Activated T-cell treated with anti-CD3 and anti-CD28 coated beads, Interleukin-2, amount 50 U/mL, for 4 hours (primary cell): ENCODE measurements around the gene SCGB1D4. TPM values are rescaled to one million over a fixed set of nuclear protein-coding genes. Genes with fewer than 3 reads are reported as not detected.
"Not testable (repeated sequence)": the region's sequence is repeated elsewhere in the genome, so short reads cannot be mapped to it uniquely, and the experiment has no call there.

Experiments
- ATAC-seq, 2 donors: fragments of 200-7000 bp; cut with Tn5 transposase; one replicate each; pipeline ENCODE4 v1.10.0; 2021
- DNase-seq: peaks from one replicate; pipeline ENCODE4 v3.0.0-alpha.2; 2020
- H3K27me3 Mint-ChIP-seq: one replicate; pipeline ENCODE4 v1.8.0; 2021; ENCODE audit warnings: low read depth, mixed read lengths
- H3K36me3 Mint-ChIP-seq: one replicate; pipeline ENCODE4 v1.8.0; 2022; ENCODE audit warnings: mixed read lengths; ENCODE audit not compliant: insufficient read depth
- H3K4me1 Mint-ChIP-seq: one replicate; pipeline ENCODE4 v1.8.0; 2021; ENCODE audit warnings: low read depth, mixed read lengths
- H3K4me3 Mint-ChIP-seq: one replicate; pipeline ENCODE4 v1.8.0; 2021; ENCODE audit warnings: mild to moderate bottlenecking, moderate library complexity, mixed read lengths
- H3K9me3 Mint-ChIP-seq: one replicate; pipeline ENCODE4 v1.8.0; 2021; ENCODE audit warnings: mixed read lengths
- total RNA-seq, 3 donors: library from RNA; stranded (reverse); gene quantifications; one replicate each; pipeline ENCODE4 v1.2.1, GENCODE V29; 2021

SCGB1D4 gene, protein sequence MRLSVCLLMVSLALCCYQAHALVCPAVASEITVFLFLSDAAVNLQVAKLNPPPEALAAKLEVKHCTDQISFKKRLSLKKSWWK
- not detected for total RNA-seq

- Mint-ChIP-seq H3K4me3 (no peak within 1 kb of the TSS), H3K36me3 (no peaks in the 10 kb centered on the region), H3K9me3 (no peaks in the 10 kb centered on the region), H3K27me3 (peaks cover 36% of the 10 kb centered on the region), H3K4me1 (no peaks in the 10 kb centered on the region)
- DNase-seq, result no peak
- no peak for ATAC-seq
Observed at GRCh38 chr11:62298975-62299374, at the start of gene SCGB1D4. TSS of gene SCGB1D4 (minus strand) at chr11:62299075. CDS start at chr11:62299010, 65 bp downstream.

- no peak for ATAC-seq
- no peaks in the 10 kb centered on the region for H3K9me3 Mint-ChIP-seq
- no peaks in the 10 kb centered on the region for H3K36me3 Mint-ChIP-seq
- H3K4me1 Mint-ChIP-seq, result no peaks in the 10 kb centered on the region
- H3K27me3 Mint-ChIP-seq, result no peaks in the 10 kb centered on the region
- no peak overlapping the region for H3K4me3 Mint-ChIP-seq
- DNase-seq, result no peak
Observed at GRCh38 chr11:62345861-62346260, 47.0 kb upstream of the SCGB1D4 start.

DNA sequence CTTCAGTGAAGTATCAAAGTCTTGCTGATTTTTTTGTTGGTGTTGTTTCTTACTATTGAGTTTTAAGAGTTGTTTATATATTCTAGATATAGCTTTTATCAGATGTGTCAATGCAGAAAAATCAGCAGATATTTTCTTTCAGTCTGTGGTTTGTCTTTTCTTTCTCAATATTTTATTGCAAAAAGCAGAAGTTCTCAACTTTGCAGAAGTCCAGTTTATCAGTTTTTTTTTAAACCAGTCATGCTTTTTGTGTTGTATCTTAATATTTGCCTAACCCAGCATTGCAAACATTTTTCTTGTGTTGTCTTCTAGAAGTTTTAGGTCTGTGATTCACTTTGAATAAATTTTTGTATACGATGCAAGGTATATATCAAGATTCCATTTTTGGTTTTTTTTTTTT lies 45.3 kb upstream of the SCGB1D4 start:
- no peak for DNase-seq
- Mint-ChIP-seq H3K27me3 (no peaks in the 10 kb centered on the region), H3K9me3 (no peaks in the 10 kb centered on the region), H3K4me3 (no peak overlapping the region), H3K36me3 (no peaks in the 10 kb centered on the region), H3K4me1 (peaks cover 3% of the 10 kb centered on the region)
- no peak for ATAC-seq

GRCh38 chr11:62343646-62344190 lies 44.8 kb upstream of the SCGB1D4 start:
- H3K27me3 Mint-ChIP-seq, H3K4me1 Mint-ChIP-seq, H3K36me3 Mint-ChIP-seq, ATAC-seq, H3K9me3 Mint-ChIP-seq, DNase-seq, H3K4me3 Mint-ChIP-seq: not testable (repeated sequence)

DNA sequence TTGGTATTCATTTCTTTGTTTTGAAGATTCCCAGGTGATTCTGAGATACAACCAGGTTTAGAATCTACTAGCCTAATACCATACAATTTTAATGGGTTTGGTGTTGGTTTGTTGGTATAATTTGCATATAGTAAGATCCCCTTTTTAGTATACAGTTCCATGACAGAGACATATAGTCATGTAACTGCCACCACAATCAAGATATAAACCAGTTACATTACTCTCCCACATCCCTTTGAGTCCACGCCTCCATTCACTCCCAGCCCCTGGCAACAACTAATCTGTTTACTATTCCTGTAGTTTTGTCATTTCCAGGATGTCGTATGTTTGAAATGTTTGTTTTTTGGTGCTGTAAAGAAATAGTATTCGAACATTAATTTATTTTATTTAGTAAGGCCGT lies 42.7 kb upstream of the SCGB1D4 start:
- ATAC-seq, result no peak
- DNase-seq, result no peak
- Mint-ChIP-seq H3K36me3 (no peaks in the 10 kb centered on the region), H3K4me1 (peaks cover 8% of the 10 kb centered on the region), H3K27me3 (peaks cover 4% of the 10 kb centered on the region), H3K9me3 (no peaks in the 10 kb centered on the region), H3K4me3 (no peak overlapping the region)

DNA sequence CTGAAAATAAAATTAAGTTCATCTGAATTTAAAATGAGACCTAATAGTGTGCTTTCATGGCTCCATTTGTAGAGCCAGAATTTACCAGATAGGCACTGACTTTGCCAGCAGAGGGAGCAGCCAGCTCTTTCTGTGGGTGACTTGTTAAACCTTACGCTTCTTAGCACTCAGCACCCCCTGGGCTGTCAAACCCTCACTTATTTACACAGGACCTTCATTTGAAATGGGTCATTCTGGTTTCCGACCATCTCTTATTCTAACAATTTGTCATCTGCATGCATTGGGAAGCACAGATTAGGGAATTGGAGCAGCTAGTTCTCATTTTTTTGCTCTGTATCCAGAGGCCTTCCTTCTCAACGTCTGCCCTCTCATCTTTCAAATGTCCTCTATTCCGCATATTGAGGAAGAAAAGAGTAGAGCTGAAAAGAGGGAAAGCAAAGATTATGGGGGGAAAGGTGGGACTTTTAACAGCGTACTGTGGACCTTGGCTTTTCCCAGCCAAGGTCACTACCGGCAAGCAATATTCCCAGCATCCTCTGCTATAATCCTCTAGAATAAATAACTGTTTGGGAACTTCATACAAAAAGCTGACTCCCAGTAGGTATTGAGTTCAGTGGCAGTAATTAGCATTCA lies 41.5 kb upstream of the SCGB1D4 start:
- peaks cover 13% of the 10 kb centered on the region for H3K27me3 Mint-ChIP-seq
- ATAC-seq (peak; percentile 32 to 47), DNase-seq (peak; percentile 34)
- H3K9me3 Mint-ChIP-seq, result no peaks in the 10 kb centered on the region
- peaks cover 11% of the 10 kb centered on the region for H3K4me1 Mint-ChIP-seq
- no peaks in the 10 kb centered on the region for H3K36me3 Mint-ChIP-seq
- H3K4me3 Mint-ChIP-seq, result no peak overlapping the region

- H3K4me3 Mint-ChIP-seq, result peak overlapping the region; percentile 82
- H3K27me3 Mint-ChIP-seq, result peaks cover 21% of the 10 kb centered on the region
- no peaks in the 10 kb centered on the region for H3K9me3 Mint-ChIP-seq
- H3K36me3 Mint-ChIP-seq, result no peaks in the 10 kb centered on the region
- peaks cover 11% of the 10 kb centered on the region for H3K4me1 Mint-ChIP-seq
- DNase-seq (no peak), ATAC-seq (no peak)
Observed at GRCh38 chr11:62338218-62338617, 39.3 kb upstream of the SCGB1D4 start.

DNA sequence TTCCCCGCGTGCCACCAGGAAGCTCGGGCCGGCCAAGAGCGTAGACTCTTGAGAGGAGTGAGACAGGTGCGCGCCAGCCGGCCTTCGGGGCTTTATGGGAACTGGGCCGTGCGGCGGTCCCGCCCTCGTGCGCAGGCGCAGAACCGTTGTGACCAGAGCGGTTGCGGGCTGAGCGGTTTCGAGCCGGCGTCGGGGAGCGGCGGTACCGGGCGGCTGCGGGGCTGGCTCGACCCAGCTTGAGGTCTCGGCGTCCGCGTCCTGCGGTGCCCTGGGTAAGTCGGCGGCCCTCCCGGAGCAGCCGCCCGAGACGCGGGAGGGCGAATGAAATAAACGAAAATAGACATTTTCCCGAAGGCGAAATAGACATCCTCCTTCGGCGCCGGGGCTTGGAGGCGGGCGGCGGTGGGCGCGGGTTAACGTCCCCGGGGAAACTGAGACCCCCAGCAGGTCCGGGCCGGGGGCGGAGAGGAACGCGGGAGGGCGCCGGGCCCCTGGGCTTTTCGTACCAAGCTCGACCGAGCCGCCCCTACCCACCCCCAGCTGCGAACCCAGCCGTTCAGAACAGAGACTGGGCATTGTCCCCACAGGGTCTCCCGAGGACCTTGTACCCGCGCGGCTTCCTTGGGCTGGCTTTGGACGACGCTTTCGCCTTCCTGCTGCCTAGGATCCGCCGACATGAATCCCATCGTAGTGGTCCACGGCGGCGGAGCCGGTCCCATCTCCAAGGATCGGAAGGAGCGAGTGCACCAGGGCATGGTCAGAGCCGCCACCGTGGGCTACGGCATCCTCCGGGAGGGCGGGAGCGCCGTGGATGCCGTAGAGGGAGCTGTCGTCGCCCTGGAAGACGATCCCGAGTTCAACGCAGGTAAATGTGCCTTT lies 38.7 kb upstream of the SCGB1D4 start, which contains the start of gene ASRGL1:
ASRGL1 (plus strand) TSS at position 146 of the 879 bp plus-strand sequence; CDS start at position 676, 530 bp downstream.
- no peaks in the 10 kb centered on the region for H3K36me3 Mint-ChIP-seq
- peak; percentile 87 for ATAC-seq
- H3K9me3 Mint-ChIP-seq, result no peaks in the 10 kb centered on the region
- H3K4me3 Mint-ChIP-seq, result peak within 1 kb of the TSS; percentile 82
- peaks cover 24% of the 10 kb centered on the region for H3K27me3 Mint-ChIP-seq
- peaks cover 11% of the 10 kb centered on the region for H3K4me1 Mint-ChIP-seq
- peak; percentile 70 for DNase-seq

- not testable (repeated sequence) for H3K9me3 Mint-ChIP-seq, DNase-seq, H3K36me3 Mint-ChIP-seq, ATAC-seq
- peaks cover 11% of the 10 kb centered on the region for H3K4me1 Mint-ChIP-seq
- peaks cover 26% of the 10 kb centered on the region for H3K27me3 Mint-ChIP-seq
- H3K4me3 Mint-ChIP-seq, result peak overlapping the region; percentile 82
Observed at GRCh38 chr11:62336949-62337302, 38.1 kb upstream of the SCGB1D4 start.

GRCh38 chr11:62333768-62334167 lies 34.9 kb upstream of the SCGB1D4 start:
- no peak for ATAC-seq
- DNase-seq, result no peak
- H3K4me3 Mint-ChIP-seq, result no peak overlapping the region
- peaks cover 36% of the 10 kb centered on the region for H3K27me3 Mint-ChIP-seq
- H3K4me1 Mint-ChIP-seq, result peaks cover 8% of the 10 kb centered on the region
- H3K9me3 Mint-ChIP-seq, result no peaks in the 10 kb centered on the region
- H3K36me3 Mint-ChIP-seq, result no peaks in the 10 kb centered on the region

GRCh38 chr11:62331264-62331663 lies 32.4 kb upstream of the SCGB1D4 start:
- H3K4me3 Mint-ChIP-seq, DNase-seq, H3K4me1 Mint-ChIP-seq, ATAC-seq, H3K9me3 Mint-ChIP-seq, H3K36me3 Mint-ChIP-seq: not testable (repeated sequence)
- peaks cover 31% of the 10 kb centered on the region for H3K27me3 Mint-ChIP-seq

- H3K36me3 Mint-ChIP-seq, H3K9me3 Mint-ChIP-seq, H3K4me1 Mint-ChIP-seq, DNase-seq, H3K4me3 Mint-ChIP-seq, ATAC-seq: not testable (repeated sequence)
- H3K27me3 Mint-ChIP-seq, result peaks cover 16% of the 10 kb centered on the region
Observed at GRCh38 chr11:62327541-62327940, 28.7 kb upstream of the SCGB1D4 start.

DNA sequence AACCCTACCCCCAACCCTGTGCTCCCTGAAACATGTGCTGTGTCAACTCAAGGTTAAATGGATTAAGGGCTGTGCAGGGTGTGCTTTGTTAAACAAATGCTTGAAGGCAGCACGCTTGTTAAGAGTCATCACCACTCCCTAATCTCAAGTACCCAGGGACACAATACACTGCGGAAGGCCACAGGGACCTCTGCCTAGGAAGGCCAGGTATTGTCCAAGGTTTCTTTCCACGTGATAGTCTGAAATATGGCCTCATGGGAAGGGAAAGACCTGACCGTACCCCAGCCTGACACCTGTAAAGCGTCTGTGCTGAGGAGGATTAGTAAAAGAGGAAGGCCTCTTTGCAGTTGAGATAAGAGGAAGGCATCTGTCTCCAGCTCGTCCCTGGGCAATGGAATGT lies 27.8 kb upstream of the SCGB1D4 start:
- H3K4me1 Mint-ChIP-seq, H3K9me3 Mint-ChIP-seq, ATAC-seq, DNase-seq, H3K4me3 Mint-ChIP-seq, H3K36me3 Mint-ChIP-seq: not testable (repeated sequence)
- peaks cover 14% of the 10 kb centered on the region for H3K27me3 Mint-ChIP-seq

DNA sequence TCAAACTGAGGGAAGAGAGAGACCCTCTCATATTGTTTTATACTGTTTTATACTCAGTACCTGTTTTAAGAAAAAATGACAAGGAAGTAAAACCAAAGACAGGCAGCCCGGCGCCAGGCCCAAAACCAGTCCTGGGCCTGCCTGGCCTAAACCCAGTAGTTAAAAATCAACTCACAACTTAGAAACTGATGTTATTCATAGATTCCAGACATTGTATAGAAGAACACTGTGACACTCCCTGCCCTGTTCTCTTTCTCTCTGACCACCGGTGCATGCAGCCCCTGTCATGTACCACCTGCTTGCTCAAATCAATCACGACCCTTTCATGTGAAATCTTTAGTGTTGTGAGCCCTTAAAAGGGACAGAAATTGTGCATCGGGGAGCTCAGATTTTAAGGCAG lies 26.9 kb upstream of the SCGB1D4 start:
- H3K4me1 Mint-ChIP-seq, H3K27me3 Mint-ChIP-seq, DNase-seq, H3K4me3 Mint-ChIP-seq, ATAC-seq, H3K9me3 Mint-ChIP-seq, H3K36me3 Mint-ChIP-seq: not testable (repeated sequence)
